ENCODE results near the gene ITGB5.
"Not testable (repeated sequence)": the region's sequence is repeated elsewhere in the genome, so short reads cannot be mapped to it uniquely, and the experiment has no call there.

GRCh38 chr3:124749877-124750276 lies 137.3 kb downstream of the ITGB5 start:
- TF ChIP-seq, protein P1, sequence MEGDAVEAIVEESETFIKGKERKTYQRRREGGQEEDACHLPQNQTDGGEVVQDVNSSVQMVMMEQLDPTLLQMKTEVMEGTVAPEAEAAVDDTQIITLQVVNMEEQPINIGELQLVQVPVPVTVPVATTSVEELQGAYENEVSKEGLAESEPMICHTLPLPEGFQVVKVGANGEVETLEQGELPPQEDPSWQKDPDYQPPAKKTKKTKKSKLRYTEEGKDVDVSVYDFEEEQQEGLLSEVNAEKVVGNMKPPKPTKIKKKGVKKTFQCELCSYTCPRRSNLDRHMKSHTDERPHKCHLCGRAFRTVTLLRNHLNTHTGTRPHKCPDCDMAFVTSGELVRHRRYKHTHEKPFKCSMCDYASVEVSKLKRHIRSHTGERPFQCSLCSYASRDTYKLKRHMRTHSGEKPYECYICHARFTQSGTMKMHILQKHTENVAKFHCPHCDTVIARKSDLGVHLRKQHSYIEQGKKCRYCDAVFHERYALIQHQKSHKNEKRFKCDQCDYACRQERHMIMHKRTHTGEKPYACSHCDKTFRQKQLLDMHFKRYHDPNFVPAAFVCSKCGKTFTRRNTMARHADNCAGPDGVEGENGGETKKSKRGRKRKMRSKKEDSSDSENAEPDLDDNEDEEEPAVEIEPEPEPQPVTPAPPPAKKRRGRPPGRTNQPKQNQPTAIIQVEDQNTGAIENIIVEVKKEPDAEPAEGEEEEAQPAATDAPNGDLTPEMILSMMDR (IDR thresholded peaks at IDR 0.05): not testable (repeated sequence)
- not testable (repeated sequence) for TF ChIP-seq EP300 (IDR thresholded peaks at IDR 0.05)

All from upper lobe of left lung (tissue), 4 donors.